ENCODE results near the gene MFAP3L.

Gene MFAP3L

DNA sequence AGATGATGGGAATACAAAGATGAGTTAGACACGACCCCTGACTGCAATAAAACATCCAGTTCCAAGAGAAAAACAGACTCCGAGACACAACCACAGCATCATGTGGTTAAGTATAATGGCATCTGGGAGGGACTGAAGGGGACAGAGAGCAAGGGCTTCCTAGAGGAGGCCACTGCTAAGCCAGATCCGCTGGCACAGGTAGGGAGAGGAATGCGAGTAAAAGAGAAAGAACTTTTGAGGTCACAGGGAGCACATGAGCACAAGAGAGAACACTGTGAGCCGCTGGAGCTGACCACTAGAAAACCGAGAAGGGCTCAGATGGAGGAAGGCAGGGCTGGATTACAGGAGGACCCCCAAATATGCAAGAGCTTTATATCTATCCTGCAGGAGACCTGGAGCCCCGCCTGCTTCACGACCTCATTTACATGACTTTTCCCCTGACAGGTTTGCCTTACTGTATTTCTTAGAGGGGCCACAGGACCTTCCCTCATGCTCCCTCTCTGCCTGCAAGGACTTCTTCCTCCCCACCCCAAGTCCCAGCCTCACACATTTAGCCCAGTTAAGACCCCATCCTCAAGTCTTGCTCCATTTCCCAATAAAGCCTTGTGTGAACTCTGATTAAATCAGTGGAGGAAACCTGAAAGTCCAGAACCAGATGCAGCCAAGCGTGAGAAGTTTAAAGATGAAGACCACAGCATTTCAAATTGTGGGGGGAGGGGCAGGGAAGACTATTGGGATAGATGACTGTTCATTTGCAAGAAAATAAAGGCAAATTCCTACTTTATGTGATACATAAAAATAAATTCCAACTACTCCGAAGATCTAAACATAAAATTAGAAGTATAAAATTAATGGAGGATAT, 29.6 kb downstream of the MFAP3L start:
- no peak overlapping the region for H2AFZ ChIP-seq (ENCODE audit: low read depth, low read length)
- H3K36me3 ChIP-seq (ENCODE audit: insufficient read depth, low read length): no peaks in the 10 kb centered on the region
- H3K27me3 ChIP-seq (ENCODE audit: insufficient read depth, low read length): no peaks in the 10 kb centered on the region
- no peaks in the 10 kb centered on the region for H3K9me3 ChIP-seq (ENCODE audit: low read length)
- no peak overlapping the region for H3K4me3 ChIP-seq (ENCODE audit: low read length)
- no peaks in the 10 kb centered on the region for H3K4me1 ChIP-seq (ENCODE audit: insufficient read depth, low read length)

DNA sequence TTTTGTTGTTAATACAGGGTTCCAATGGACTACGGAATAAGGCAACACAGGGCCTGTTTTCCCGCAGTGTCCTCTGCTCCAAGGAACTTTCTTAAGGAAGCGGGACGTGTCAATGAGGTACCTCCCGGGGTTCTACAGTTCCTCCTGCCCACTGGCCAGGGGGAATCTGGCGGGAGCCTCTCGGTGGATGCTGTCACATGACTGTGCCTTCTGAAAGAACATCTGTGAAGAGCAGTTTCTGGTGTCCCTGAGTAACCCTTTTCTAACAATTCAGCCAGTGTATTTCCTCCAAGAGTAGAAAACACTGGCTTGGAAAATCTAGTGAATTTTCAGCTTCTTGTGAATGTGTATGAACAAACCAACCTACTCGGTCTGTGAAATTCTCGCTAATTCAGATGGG, 32.7 kb downstream of the MFAP3L start:
- H3K4me3 ChIP-seq (ENCODE audit: low read length): no peak overlapping the region
- H3K9me3 ChIP-seq (ENCODE audit: low read length): no peaks in the 10 kb centered on the region
- H3K4me1 ChIP-seq (ENCODE audit: insufficient read depth, low read length): no peaks in the 10 kb centered on the region
- no peaks in the 10 kb centered on the region for H3K36me3 ChIP-seq (ENCODE audit: insufficient read depth, low read length)
- H2AFZ ChIP-seq (ENCODE audit: low read depth, low read length): no peak overlapping the region
- H3K27me3 ChIP-seq (ENCODE audit: insufficient read depth, low read length): no peaks in the 10 kb centered on the region

DNA sequence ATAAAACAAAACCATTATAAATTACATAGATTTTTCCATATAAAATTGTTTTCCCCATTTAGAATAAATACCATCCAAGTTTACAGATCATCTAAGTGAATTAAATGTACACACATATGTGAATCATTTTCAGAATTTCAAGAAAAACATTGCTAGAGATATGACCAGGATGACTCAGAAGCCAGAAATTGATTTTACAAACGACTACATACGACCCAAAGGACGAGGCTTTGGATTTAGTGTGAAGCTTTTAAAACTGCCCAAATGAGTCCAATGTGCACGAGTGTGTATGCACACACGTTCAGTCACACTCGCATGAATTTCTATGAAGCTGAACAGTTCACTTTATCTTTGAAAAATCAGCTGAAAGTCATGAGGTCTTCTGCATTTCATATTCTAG, 37.9 kb downstream of the MFAP3L start:
- H3K27me3 ChIP-seq (ENCODE audit: insufficient read depth, low read length): no peaks in the 10 kb centered on the region
- no peak overlapping the region for H3K4me3 ChIP-seq (ENCODE audit: low read length)
- H3K9me3 ChIP-seq (ENCODE audit: low read length): no peaks in the 10 kb centered on the region
- H3K4me1 ChIP-seq (ENCODE audit: insufficient read depth, low read length): no peaks in the 10 kb centered on the region
- H3K36me3 ChIP-seq (ENCODE audit: insufficient read depth, low read length): no peaks in the 10 kb centered on the region
- no peak overlapping the region for H2AFZ ChIP-seq (ENCODE audit: low read depth, low read length)

DNA sequence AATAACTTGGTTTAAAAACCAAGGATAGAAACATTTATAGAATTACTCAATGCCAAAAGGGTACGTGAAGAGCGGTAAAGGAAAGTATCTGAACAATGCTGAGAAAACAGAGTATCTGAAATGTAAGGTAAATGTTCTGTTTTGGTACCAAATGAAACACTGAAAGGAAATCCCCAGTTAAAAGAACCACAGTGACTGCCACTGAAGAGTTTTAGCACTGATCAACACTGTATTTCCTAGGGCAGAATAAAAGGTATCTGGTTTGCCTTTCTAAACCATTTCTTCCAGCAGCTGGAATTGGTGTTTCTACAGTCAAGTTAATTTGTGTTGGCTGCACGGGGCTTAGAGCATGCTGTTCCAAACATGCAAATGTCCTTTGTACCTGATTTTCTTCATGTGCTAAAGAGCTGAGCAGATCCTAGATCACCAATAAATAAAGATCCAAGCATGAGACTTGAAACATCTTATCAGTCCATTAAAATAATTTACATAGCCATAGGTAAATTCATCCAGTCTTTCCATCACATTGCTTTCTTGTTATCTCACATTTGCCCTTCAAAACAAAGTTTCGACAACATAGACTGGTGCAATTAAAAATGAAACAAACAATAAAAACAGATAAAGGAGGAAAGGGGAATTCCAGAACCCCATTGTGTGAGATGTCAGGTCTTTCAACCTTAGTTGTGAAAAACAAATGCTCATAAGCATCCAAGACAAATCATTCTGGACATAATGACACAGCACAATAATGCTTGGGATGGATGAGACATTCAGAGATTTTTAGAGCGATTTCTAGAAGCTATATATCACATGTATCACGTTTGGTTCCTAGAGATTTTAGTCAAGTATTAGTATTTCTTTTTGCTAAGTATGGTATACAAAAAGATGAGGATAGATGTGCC, 38.6 kb downstream of the MFAP3L start:
- Histone ChIP-seq H3K36me3 (ENCODE audit: insufficient read depth, low read length) (no peaks in the 10 kb centered on the region), H3K9me3 (ENCODE audit: low read length) (no peaks in the 10 kb centered on the region), H3K4me1 (ENCODE audit: insufficient read depth, low read length) (no peaks in the 10 kb centered on the region), H3K4me3 (ENCODE audit: low read length) (no peak overlapping the region), H3K27me3 (ENCODE audit: insufficient read depth, low read length) (no peaks in the 10 kb centered on the region), H2AFZ (ENCODE audit: low read depth, low read length) (no peak overlapping the region)

DNA sequence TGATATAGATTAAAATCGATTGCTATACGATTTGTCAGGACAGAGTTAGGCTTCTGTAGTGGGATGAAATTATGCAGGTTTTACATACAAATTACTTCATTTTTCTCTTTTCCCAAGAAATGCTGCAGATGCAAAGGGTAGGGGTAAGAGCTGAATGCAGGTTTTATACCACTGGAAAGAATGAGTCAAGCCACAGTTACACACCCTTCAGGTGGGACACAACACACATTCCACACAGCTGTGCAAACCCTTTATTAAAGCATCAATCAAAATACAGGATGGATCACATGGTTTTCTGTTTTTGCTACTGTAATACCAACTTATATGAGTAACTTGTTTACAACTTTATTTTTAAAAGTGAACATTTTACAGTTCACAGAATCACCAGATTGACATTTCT, 39.8 kb downstream of the MFAP3L start:
- Histone ChIP-seq H3K4me3 (ENCODE audit: low read length) (no peak overlapping the region), H3K36me3 (ENCODE audit: insufficient read depth, low read length) (no peaks in the 10 kb centered on the region)

DNA sequence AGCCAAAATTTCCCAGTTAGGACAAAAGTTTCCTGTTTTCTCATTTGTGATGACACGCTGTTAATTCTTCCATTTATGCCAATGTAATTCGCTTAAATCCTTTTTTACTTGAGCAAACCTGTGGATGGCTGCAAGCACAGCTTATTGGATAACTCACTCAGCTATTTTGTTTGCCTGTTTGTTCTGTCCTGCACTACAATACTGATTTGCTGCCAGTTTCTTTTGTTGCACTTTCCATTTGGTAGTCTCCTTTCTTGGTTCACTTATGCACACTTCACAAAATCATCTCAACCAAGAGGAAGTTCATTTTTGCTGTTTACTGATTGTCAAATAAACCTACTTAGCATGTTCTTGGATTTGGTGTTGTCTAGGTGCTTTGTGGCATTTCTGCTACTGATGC, 40.3 kb downstream of the MFAP3L start:
- H3K9me3 ChIP-seq (ENCODE audit: low read length): no peaks in the 10 kb centered on the region
- no peaks in the 10 kb centered on the region for H3K4me1 ChIP-seq (ENCODE audit: insufficient read depth, low read length)
- no peak overlapping the region for H2AFZ ChIP-seq (ENCODE audit: low read depth, low read length)
- no peak overlapping the region for H3K4me3 ChIP-seq (ENCODE audit: low read length)
- H3K27me3 ChIP-seq (ENCODE audit: insufficient read depth, low read length): no peaks in the 10 kb centered on the region
- no peaks in the 10 kb centered on the region for H3K36me3 ChIP-seq (ENCODE audit: insufficient read depth, low read length)

More for the DNA sequence above, 39.8 kb downstream of the MFAP3L start:
- H3K9me3 ChIP-seq (ENCODE audit: low read length): no peaks in the 10 kb centered on the region
- no peaks in the 10 kb centered on the region for H3K4me1 ChIP-seq (ENCODE audit: insufficient read depth, low read length)
- H2AFZ ChIP-seq (ENCODE audit: low read depth, low read length): no peak overlapping the region
- no peaks in the 10 kb centered on the region for H3K27me3 ChIP-seq (ENCODE audit: insufficient read depth, low read length)

DNA sequence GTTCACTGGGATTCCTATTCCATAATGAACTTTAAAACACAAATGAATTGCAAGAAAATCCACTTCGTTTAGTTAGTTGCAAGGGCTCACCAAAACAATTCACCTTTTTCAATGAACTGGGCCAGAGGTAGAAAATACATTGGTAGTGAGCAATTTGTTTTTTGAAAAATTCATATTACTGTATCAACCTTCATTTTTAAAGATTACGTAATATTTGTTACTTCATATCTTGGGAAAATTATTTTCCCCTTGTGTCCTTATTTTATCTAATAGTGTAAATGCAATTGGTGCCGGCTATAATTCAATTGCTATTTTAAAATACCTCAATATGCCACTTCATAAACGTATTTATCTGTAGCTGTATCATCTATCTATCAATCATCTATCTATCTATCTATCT, 41.5 kb downstream of the MFAP3L start:
- Histone ChIP-seq H3K36me3 (ENCODE audit: insufficient read depth, low read length) (no peaks in the 10 kb centered on the region), H3K4me1 (ENCODE audit: insufficient read depth, low read length) (no peaks in the 10 kb centered on the region), H2AFZ (ENCODE audit: low read depth, low read length) (no peak overlapping the region), H3K9me3 (ENCODE audit: low read length) (no peaks in the 10 kb centered on the region), H3K27me3 (ENCODE audit: insufficient read depth, low read length) (no peaks in the 10 kb centered on the region), H3K4me3 (ENCODE audit: low read length) (no peak overlapping the region)

DNA sequence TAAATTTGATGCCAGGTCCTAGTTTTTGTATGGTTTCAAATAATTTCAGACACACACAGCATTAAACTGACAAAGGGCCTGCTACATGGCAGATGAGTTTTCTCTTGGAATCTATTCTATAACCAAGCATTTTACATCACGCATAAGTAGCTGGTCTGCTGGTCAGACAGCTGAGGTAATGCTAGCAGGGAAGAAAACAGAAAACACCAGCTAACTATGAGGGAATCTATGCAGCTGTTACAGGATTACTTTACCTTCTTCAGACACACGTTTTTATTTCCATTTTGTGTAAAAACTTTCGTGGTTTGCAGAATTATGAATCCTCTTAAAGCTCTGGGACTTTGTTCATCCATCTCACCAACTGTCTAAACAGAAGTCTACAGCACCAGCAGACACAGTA, 42.0 kb downstream of the MFAP3L start:
- Histone ChIP-seq H3K9me3 (ENCODE audit: low read length) (no peaks in the 10 kb centered on the region), H3K4me3 (ENCODE audit: low read length) (no peak overlapping the region), H3K4me1 (ENCODE audit: insufficient read depth, low read length) (no peaks in the 10 kb centered on the region), H2AFZ (ENCODE audit: low read depth, low read length) (no peak overlapping the region), H3K36me3 (ENCODE audit: insufficient read depth, low read length) (no peaks in the 10 kb centered on the region), H3K27me3 (ENCODE audit: insufficient read depth, low read length) (no peaks in the 10 kb centered on the region)

DNA sequence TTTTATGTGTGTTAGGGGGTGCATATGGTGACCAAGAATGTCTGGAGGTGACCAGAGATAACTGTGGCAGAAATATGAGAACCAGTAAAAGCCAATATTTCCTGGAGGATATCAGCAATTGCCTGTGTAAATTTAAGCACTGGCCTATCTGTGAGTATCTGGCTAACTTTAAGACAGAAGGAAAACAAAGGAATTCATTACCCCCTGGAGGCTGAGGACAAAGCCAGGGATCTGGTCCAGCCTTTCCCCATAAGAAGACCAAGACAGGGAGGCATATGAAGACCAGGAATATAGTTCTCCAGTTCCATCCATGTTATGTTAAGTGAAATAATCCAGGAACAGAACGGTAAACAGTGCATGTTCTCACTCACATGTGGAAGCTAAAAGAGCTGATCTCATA, 49.2 kb downstream of the MFAP3L start:
- H3K27me3 ChIP-seq (ENCODE audit: insufficient read depth, low read length): no peaks in the 10 kb centered on the region

DNA sequence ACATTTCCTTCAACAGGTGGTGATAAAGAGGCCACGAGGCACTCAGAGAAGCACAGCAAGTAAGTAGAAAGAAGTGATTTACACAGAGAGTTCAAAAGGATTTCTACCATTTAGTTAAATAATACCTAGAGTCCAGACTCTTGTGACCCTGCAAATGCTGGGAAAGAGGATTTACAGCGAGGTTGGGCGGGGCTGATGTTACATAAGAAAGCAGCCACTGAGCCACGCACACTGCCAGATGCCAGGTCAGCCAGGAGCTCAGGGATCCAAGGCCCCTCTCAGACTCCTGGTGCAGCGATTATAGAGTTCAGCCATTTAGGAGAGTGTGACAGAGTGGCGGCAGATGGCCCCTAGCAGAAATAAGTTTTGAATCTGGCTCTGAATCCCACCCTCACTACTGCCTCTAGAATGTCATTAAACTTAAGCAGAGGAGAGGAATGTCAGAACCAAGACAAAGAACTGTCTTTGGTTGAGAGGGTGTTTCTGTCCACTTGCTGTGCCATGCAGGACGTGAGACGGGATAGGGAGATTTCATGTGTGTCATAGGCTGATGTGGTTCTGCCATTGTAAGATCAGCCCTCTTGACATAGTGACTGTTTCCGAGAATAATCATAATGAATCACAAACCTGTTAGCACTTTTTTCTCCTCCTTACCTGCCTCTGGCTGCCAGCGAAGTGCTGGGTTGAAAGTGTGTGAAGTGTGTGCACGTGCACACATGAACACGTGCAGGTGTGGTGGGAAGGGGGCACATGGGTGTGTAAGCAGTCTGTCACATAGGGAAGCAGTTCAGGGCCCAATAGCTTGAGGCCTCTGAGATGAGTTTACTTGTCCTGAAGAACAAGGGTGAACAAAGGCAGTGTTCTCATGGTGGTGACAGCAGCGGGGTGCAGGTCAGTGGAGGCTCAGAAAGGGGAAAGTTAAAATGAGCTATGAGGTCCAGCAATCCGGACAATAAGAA, 50.1 kb downstream of the MFAP3L start:
- Histone ChIP-seq H3K4me3 (ENCODE audit: low read length) (no peak overlapping the region), H3K36me3 (ENCODE audit: insufficient read depth, low read length) (no peaks in the 10 kb centered on the region), H3K27me3 (ENCODE audit: insufficient read depth, low read length) (no peaks in the 10 kb centered on the region), H3K4me1 (ENCODE audit: insufficient read depth, low read length) (no peaks in the 10 kb centered on the region), H2AFZ (ENCODE audit: low read depth, low read length) (no peak overlapping the region), H3K9me3 (ENCODE audit: low read length) (no peaks in the 10 kb centered on the region)

More for the DNA sequence above, 49.2 kb downstream of the MFAP3L start:
- no peak overlapping the region for H2AFZ ChIP-seq (ENCODE audit: low read depth, low read length)
- no peak overlapping the region for H3K4me3 ChIP-seq (ENCODE audit: low read length)
- H3K4me1 ChIP-seq (ENCODE audit: insufficient read depth, low read length): no peaks in the 10 kb centered on the region
- H3K9me3 ChIP-seq (ENCODE audit: low read length): no peaks in the 10 kb centered on the region
- no peaks in the 10 kb centered on the region for H3K36me3 ChIP-seq (ENCODE audit: insufficient read depth, low read length)

DNA sequence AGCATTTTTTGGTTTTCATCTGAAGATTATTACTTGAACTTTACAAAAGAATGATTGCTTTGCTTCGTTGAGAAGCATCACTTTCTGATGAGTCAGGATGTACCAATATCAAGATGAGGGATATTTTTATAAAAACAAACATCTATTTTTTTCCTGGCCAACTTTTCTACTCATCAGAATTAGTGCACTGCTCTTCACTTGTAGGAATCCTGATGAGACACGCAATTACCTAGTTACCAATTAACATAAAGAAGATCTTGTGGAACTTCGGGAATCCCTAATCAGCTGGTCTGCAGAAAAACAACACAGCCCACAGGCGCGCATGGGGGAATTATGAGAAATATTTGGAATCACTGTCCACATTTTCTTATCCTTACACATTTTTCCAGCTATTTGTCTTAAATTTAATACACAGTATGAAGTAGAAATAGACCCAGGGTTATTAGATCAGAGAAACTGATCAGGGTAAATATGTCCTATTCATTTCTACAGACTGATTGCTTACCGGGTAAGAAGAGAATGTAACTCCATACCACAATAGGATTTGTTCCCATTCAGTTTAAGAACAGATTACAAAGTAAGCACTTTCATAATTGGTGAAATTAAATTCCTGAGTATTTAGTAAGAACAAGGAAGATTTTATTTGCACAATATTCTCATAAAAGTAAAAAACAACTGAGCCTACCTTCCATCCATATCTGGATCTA, 50.9 kb downstream of the MFAP3L start:
- H3K27me3 ChIP-seq (ENCODE audit: insufficient read depth, low read length): no peaks in the 10 kb centered on the region
- H3K4me1 ChIP-seq (ENCODE audit: insufficient read depth, low read length): no peaks in the 10 kb centered on the region
- H3K9me3 ChIP-seq (ENCODE audit: low read length): no peaks in the 10 kb centered on the region
- H3K4me3 ChIP-seq (ENCODE audit: low read length): no peak overlapping the region
- no peaks in the 10 kb centered on the region for H3K36me3 ChIP-seq (ENCODE audit: insufficient read depth, low read length)
- H2AFZ ChIP-seq (ENCODE audit: low read depth, low read length): no peak overlapping the region

DNA sequence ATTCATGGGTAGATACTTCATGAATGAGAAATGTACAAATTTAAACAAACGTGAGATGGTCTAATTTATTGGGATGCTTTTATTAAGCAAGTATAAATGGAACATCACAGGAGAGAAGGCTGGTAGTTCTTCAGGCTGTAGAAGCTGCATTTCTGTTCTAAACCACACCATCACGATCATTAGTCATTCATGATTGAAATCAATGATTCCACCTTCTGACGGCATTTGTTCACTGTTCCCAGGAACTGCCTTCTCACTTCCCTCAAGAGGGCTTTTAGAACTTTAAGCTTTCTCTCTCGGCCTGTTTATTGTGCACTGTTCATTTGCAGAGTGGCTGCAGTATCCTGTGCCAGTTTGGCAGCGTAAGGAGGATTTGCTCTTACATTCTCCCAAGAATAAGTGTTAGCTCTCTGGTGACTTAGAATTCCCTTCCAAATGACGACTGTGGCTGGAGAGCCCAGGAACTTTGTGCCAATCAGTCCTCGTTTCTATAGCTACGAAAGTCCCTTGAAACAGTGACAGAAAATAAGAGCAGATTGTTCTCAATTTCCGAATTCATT, 54.7 kb downstream of the MFAP3L start:
- Histone ChIP-seq H3K27me3 (ENCODE audit: insufficient read depth, low read length) (no peaks in the 10 kb centered on the region), H3K9me3 (ENCODE audit: low read length) (no peaks in the 10 kb centered on the region), H2AFZ (ENCODE audit: low read depth, low read length) (no peak overlapping the region), H3K4me1 (ENCODE audit: insufficient read depth, low read length) (no peaks in the 10 kb centered on the region), H3K36me3 (ENCODE audit: insufficient read depth, low read length) (no peaks in the 10 kb centered on the region), H3K4me3 (ENCODE audit: low read length) (no peak overlapping the region)

Data from neuron (in vitro differentiated cells).